GM12892 (cell line): Measurements from ENCODE around the gene DNASE1L3.

Experiments used
- POLR2A ChIP-seq: IDR thresholded peaks from 2 replicates; pipeline ENCODE4 v1.6.1; 2011; ENCODE audit warnings: low read depth, low read length, control low read depth
- POLR2AphosphoS5 ChIP-seq: IDR thresholded peaks from 2 replicates; pipeline ENCODE4 v1.6.1; 2011; ENCODE audit warnings: low read depth, low read length, control low read depth
- TAF1 ChIP-seq: IDR thresholded peaks from 2 replicates; pipeline ENCODE4 v1.6.1; 2011; ENCODE audit warnings: low read depth, mild to moderate bottlenecking, control low read depth, low read length, borderline replicate concordance

DNA sequence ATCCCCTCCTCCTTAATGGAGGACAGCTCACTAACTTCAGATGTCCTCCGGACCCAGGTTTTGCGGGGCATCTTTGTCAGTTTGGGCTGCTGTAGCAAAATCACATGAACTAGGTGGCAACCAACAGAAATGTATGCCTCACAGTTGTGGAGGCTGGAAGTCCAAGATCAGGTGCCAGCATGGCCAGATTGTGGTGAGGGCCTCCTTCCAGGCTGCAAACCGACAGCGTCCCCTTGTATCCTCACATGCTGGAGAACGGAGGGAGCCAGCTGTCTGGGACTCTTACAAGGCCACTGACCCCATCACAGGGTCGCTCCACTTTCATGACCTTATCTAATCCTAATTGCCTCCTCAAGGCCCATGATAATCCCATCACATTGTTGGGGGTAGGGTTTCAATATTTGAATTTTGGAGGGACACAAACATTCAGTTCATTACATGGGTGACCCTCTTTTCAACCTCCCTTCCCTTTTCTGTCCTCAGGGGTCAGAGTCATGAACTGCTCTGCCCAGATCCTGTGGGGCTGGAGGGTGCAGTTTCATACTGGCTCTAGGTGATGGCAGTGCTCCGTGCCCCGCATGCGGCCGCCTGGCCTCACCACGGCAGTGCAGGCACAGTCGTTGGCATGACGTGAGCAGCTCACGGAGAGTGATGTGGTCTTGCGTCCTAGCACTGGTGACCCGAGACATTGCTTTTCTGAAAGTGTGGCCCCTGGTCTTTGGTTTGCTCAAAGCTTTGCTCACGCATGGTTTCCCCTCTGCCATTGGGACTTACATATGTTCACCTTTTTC, 58.4 kb downstream of the DNASE1L3 start:
- no peak for TF ChIP-seq POLR2A
- TF ChIP-seq TAF1, result no peak
- no peak for TF ChIP-seq POLR2AphosphoS5
